Left ventricle myocardium superior (tissue), 1 donor: ENCODE measurements around the gene CCL16. TPM values are rescaled to one million over a fixed set of nuclear protein-coding genes. Genes with fewer than 3 reads are reported as not detected.
"Not testable (repeated sequence)": the region's sequence is repeated elsewhere in the genome, so short reads cannot be mapped to it uniquely, and the experiment has no call there.

Experiments used
- ATAC-seq: fragments of 200-7000 bp; cut with Tn5 transposase; one replicate; pipeline ENCODE4 v1.9.1; 2020; ENCODE audit warnings: mild to moderate bottlenecking, moderate library complexity
- DNase-seq: peaks from one replicate; pipeline ENCODE4 v3.0.0-alpha.2; 2020
- intact Hi-C: fragments of 100-400 bp; cut with micrococcal nuclease; formaldehyde crosslinking; loops from one replicate; pipeline ENCODE4 v1.11.0; 2022
- long read RNA-seq: library from polyadenylated mRNA; unstranded; transcript quantifications from one replicate; pipeline ENCODE4 v2.0.0, GENCODE V29; 2021
- total RNA-seq: library from RNA; stranded (reverse); fragmentation: NEBNext Ultra II Directional; extraction: Animal tissue kit (Norgen Biotek cat#: 25700); gene quantifications from one replicate; pipeline ENCODE4 v1.2.1, GENCODE V29; 2021
- donor health status: DM: no; HTN: yes; CAD: no; lungs with severe emphysema.

The CCL16 gene, protein sequence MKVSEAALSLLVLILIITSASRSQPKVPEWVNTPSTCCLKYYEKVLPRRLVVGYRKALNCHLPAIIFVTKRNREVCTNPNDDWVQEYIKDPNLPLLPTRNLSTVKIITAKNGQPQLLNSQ
- not detected for total RNA-seq
- long read RNA-seq: 0 reads

- intact Hi-C loops: no loop called here
- no peak for DNase-seq
Measured at GRCh38 chr17:35981246-35981645, at the start of gene CCL16. TSS of gene CCL16 (minus strand) at chr17:35981497. CDS start at chr17:35981420, 77 bp downstream.

GRCh38 chr17:36030956-36031355 is 49.7 kb upstream of the CCL16 start:
- DNase-seq (no peak), ATAC-seq (no peak)
- intact Hi-C loops: no loop called here

More at GRCh38 chr17:35981246-35981645, at the start of gene CCL16:
- no peak for ATAC-seq

- ATAC-seq: no peak
- intact Hi-C loops: no loop called here
Measured at GRCh38 chr17:36027761-36028160, 46.5 kb upstream of the CCL16 start.

DNA sequence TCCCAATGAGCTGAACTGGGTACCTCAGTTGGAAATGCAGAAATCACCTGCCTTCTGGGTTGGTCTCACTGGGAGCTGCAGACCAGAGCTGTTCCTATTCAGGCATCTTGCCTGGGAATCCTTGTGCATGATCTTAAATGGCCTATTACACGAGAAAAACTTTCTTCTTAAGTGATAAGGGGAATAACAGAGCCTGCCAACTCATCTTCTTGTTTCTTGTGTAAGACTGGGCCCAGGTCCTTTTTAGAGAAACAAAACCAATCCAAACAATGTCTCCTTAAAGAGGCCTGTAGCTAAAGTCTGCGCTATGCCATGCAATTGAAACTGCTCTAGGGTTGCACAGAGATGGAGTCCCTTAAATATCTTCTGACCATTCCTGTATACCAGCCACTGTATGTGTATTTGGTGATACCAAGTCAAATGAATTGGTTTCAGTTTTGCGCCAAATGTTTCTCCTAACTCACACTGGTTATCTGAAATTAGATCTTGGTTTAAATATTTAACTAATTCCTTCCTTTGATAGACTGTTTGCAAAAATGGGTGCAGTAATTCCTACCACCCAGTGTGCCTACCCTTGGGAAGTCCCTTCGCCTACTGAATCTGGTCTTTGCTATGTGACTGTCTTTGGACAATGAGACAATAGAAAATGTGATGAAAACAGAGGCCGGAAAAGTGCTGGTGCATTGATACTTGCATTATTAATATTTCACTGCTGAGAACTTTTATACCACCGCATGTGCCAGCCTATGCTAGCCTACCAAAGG is 43.0 kb upstream of the CCL16 start:
- intact Hi-C loops: no loop called here
- ATAC-seq: no peak
- no peak for DNase-seq

More at GRCh38 chr17:36027761-36028160, 46.5 kb upstream of the CCL16 start:
- DNase-seq: no peak

DNA sequence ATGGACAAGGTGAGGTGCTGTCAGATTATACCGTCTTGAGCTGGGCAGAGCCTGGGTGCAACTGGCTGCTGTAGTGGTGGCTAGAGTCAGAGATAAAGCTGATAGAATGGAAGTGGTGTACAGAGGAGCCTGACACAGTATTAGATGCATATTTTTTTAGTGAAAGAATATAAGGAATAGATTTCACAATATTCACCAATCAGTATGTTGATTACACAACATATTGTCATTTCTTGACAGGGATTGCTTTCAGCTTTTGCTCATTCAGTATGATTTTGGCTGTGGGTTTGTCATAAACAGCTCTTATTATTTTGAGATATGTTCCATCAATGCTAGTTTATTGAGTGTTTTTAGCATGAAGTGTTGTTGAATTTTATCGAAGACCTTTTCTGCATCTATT is 38.1 kb upstream of the CCL16 start:
- ATAC-seq: no peak
- intact Hi-C loops: no loop called here
- DNase-seq: no peak

- DNase-seq (no peak), ATAC-seq (peak; percentile 17)
- intact Hi-C loops: no loop called here
Measured at GRCh38 chr17:36017799-36018198, 36.5 kb upstream of the CCL16 start, which contains the start of gene CCL23. TSS of gene CCL23 (minus strand) at chr17:36017972. CDS start at chr17:36017897, 75 bp downstream.

- intact Hi-C loops: no loop called here
- ATAC-seq (no peak), DNase-seq (no peak)
Measured at GRCh38 chr17:36016555-36016954, 35.3 kb upstream of the CCL16 start.

GRCh38 chr17:36015895-36016294 is 34.6 kb upstream of the CCL16 start:
- intact Hi-C loops, DNase-seq, ATAC-seq: not testable (repeated sequence)

- ATAC-seq (no peak), DNase-seq (no peak)
- intact Hi-C loops: no loop called here
Measured at GRCh38 chr17:36014946-36015345, 33.6 kb upstream of the CCL16 start.

GRCh38 chr17:36011201-36011600 is 29.9 kb upstream of the CCL16 start:
- no peak for DNase-seq
- intact Hi-C loops: no loop called here
- no peak for ATAC-seq

DNA sequence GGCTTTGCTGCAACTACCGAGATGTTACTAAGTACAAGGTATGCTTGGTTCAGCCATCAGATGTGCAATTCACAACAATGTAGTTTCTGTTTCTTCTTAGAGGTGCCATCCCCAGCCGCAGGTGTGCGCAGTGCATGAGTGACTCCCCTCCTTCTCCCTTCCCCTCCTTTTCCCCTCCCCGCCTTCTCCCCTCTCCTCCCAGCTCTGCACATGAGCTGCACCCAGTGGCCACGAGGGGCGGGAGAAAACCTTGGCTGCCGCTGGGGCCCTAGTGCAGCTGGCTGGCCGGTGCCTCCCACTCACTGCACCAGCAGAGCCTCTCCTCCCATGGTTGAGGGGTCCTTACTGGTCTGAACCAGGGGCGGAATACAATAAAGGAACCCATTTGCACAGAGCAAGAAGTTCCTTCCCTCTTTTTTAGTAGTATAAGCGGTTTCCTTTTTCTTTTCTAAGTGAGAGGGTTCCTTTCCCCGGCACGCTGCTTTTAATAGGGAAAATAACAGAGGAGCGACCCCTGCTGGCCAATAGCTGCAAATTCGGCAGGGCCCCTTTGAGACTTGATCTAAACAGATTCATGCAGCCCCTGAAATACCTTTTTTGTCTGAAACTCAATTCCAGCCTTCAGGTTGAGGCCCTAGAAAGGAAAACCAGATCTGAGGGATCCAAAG is 27.8 kb upstream of the CCL16 start:
- intact Hi-C loops: no loop called here
- no peak for ATAC-seq
- DNase-seq: no peak

GRCh38 chr17:36004594-36005108 is 23.4 kb upstream of the CCL16 start:
- ATAC-seq (no peak), DNase-seq (no peak)
- intact Hi-C loops: no loop called here

GRCh38 chr17:36002631-36003030 is 21.3 kb upstream of the CCL16 start:
- no peak for DNase-seq
- intact Hi-C loops: no loop called here
- no peak for ATAC-seq

DNA sequence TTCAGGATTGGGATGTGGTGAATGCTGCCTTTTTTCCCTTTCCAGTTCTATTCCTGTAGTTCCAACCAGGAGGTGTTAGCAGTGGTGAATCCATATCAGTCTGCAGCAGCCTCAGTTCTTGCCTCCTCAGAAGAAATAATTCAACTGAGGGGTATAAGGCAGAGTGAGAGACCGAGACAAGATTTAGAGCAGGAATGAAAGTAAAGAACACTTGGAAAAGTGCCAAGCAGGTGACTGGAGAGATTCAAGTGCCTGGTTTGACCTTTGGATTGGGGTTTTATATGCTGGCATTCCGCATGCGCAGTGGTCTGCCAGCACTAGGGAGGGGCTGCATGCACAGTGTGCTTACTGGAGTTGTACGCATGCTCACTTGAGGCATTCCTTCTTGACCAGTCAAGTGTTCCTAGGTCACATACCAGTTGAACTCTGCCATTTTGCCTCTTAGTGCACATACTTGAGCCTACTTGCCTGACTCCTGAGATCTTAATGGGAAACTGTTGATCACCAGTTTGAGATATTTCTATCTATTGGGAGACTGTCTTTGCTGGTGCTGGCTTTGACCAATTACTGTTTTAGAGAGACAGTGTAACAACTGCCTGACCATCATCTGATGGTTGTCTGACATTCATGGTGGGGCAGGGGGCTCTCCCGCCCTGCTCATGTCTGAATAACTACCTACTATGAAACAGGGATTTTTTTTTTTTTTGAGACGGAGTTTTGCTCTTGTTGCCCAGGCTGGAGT is 20.7 kb upstream of the CCL16 start:
- intact Hi-C loops: no loop called here

DNA sequence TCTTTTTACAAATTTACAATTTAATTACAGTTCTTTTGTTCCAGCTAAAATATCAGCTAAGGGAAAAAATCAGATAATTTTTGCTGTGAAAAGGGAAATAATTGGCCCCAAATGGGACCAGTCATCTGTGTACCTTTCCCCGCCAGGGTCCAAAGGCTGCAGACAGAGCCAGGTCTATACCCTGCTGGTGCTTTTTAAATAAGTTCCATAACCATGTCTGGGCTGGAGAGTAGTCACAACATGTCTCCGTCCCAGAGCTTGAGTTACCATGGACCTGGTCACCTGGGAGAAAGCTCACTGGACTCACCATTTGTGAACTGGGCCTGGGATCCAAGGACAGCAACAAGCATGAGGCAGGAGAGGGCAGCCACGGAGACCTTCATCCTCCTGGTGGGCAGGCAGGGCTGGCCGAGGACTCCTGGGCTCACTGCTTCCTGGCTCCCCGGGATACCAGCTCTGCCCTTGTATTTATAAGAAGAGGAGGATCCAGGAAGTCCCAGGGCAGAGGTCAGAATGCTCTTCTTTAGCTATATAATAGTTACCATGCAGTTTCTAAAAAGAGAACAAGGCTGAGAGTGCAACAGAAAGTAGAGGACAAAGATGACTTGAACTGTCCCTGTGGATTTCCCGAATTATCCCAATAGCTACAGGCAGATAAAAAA is 19.9 kb upstream of the CCL16 start, which contains the start of gene CCL15:
Gene CCL15, minus strand, starts transcription at position 444 of the 662 bp plus-strand sequence. Its CDS starts 61 bp downstream, at position 383.
- intact Hi-C loops: no loop called here
- ATAC-seq: no peak
- DNase-seq: no peak

More for the DNA sequence above, 20.7 kb upstream of the CCL16 start:
- ATAC-seq (no peak), DNase-seq (no peak)

DNA sequence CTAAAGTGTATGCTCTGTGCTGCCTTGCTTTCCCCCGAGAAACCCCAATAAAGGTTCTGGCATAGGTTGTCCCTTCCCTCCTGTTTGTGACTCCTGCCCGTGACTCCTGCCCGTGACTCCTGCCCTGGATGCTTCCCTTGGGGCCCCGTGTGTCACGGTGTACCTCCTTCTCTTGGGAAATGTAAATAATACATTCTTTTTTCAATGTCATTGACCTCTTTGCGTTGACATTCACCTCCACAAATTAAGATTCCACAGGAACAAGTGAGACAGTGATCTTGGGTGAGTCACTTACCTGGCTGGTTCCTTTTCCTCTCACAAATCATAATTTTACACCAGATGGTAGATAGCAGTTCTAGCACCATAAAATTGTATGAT is 19.4 kb upstream of the CCL16 start:
- ATAC-seq: no peak
- intact Hi-C loops: no loop called here
- no peak for DNase-seq

- DNase-seq (no peak), ATAC-seq (no peak)
- intact Hi-C loops: no loop called here
Measured at GRCh38 chr17:35998756-35999155, 17.5 kb upstream of the CCL16 start.

DNA sequence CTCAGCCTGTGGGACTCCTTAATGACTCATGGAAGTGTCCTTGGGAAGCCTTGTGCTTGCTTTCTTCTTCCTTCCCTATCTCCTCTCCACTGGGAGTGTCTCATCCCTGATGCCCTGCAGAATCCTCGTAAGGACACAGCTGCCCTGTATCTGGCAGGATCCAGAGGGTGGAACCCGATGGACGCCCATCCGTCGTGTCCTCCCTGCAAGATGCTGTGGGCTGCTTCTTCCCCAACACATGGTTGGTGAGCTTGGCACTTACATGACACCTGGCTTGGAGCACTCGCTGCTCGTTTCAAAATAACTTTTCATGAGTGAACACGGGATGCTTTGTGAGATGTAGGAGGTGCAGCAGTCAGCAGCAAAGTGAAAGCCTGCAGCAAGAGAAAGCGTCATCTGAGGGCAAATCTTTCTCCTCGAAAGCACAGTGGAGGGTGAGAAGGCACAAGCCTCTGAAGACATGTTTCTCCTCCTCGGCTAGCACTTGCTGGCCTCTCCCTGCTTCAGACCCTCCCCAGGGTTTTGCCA is 16.8 kb upstream of the CCL16 start:
- intact Hi-C loops: no loop called here

GRCh38 chr17:35995346-35995745 is 14.0 kb upstream of the CCL16 start:
- DNase-seq, intact Hi-C loops, ATAC-seq: not testable (repeated sequence)

More for the DNA sequence above, 16.8 kb upstream of the CCL16 start:
- DNase-seq (no peak), ATAC-seq (no peak)
